Measurements from ENCODE around the gene SULT6B1.
"Not testable (repeated sequence)": the region's sequence is repeated elsewhere in the genome, so short reads cannot be mapped to it uniquely, and the experiment has no call there.

Gene SULT6B1, protein sequence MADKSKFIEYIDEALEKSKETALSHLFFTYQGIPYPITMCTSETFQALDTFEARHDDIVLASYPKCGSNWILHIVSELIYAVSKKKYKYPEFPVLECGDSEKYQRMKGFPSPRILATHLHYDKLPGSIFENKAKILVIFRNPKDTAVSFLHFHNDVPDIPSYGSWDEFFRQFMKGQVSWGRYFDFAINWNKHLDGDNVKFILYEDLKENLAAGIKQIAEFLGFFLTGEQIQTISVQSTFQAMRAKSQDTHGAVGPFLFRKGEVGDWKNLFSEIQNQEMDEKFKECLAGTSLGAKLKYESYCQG

DNA sequence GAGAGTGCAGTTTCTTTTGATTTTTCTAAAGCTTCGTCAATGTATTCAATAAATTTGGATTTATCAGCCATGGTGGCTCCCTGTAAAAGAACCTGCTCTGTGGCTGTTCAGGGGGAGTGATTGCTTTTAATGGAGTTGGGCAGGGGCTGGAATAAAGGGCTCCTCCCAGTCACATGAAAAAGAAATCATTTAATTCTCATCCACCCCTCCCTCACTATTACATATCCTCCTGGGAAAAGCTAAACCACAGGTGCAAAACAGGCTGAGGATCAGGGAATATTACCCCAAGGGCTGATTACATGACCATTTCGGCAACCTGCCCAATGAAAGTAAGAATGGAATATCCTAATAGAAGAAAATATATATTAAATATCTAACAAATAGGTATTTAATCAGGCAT is at the start of gene SULT6B1:
Gene SULT6B1 (minus strand): TSS at position 101 of the 400 bp plus-strand sequence. CDS start 30 bp downstream, at position 71.
- no peak for DNase-seq (ENCODE audit: low read depth)

DNA sequence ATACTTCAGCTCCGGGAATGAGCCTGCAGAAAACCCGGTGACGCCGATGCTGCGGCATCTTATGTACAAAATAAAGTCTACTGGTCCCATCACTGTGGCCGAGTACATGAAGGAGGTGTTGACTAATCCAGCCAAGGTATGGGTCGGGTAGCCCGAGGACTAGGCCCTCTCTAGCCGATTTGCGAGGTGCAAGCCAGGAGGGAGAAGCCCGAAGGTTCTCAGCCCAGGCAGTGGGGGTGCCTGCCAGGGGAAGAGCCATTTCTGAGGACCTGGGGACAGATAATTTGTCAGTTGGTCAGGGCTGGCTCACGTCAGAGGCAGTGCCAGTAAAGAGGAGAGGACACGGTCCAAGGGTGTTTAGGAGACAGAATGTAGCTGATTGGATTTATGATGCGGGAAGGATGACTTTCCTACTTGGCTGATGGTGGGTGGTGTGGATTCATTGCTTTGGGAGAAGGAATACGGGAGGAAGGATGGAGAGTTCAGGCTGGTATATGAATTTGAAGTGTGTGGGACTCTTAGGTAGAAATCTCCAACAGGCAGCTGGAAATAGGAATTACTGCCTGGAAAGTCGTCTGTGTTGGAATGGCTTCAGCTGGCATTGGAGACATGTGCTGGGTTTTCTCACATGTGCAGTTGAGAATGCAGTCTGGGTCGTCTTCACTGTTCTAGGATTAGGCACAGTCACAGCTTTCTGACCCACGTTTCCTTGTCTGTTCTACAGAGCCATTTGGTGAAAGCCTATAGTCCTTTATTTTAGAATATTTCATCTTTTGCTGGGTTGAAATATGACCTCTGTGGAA is 43.9 kb upstream of the SULT6B1 start:
- peak; percentile 41 for DNase-seq (ENCODE audit: low read depth)

DNA sequence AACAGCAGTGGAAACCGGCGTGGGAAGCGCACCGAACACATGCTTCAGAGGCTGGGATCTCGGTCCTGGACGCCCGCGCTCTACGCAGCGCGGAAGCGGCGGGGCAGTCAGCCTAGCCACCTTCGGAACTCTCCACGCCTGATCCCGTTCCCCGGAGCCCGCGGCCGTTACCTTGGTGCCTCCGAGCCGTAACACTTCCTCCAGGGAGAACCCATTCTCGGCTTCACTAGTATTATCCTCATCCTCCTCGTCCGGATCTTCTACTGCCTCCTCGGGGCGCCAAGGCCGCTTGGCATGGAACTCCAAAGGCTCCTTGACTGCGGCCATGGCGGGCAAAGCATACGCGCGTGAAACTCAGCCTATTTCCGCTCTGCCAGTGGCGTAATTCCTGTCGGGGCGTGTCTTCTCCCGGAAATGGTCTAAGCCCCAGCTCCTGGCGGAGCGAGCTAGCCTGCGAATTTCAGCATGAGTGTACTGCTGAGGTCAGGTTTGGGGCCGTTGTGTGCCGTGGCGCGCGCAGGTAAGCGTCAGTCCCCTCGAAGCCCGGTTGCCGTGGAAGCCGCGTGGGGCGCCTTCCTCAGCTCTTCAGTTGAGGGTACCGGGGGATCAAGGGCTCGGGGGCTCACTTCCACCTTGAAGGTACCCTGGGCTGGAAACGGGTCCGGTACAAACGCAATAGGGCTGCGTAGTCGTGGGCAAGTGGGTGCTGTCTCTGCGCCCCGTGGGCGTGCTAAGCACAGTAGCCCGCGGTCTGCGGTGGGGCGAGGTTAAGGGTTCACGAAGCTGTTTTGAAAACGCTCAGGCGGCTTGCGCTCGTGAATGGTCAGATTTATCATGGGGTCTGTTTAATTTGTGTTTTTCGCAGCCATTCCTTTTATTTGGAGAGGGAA is 43.0 kb upstream of the SULT6B1 start, which contains the start of the genes CEBPZ and NDUFAF7:
Gene CEBPZ (minus strand): TSS at position 356 of the 890 bp plus-strand sequence. CDS start 29 bp downstream, at position 327.
Gene NDUFAF7 (plus strand): TSS at position 418 of the 890 bp plus-strand sequence. CDS start 48 bp downstream, at position 466.
- DNase-seq (ENCODE audit: low read depth) = peak; percentile 93

DNA sequence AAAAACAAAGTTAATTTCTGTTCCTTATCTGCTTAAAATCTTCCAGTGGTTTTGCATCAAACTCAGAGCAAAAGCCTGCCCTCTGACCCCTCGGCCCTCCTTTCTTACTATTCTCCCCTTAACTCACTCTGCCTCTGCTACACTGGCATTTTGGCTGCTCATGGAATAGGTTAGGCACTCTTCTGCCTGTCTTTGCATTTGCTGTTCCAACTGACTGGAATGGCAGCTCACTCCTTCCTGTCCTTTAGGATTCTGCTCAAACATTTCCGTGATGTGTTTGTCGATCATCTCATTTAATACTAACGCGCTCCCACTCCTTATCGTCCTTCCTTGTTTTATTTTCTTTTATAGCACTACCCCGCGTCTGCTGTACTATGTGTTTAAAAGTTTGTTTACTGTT is 42.1 kb upstream of the SULT6B1 start:
- peak; percentile 37 for DNase-seq (ENCODE audit: low read depth)

DNA sequence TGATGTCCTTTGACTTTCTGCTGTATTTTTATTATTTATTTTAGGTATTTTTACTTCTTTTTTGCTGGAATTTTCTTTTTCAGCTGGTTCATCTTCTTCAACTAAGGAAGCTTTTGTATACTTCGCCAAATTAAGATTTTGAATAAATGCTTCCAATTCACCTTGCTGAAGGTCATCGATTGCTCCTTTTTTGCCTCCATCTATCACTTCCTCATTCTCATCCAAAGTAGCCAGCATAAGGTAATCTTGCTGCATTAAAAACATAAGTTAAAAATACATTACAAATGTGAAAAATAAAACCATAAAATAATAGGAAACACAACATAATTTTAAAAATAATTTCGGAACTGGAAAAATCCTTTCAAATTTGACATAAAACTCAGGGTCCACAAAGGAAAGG is 40.3 kb upstream of the SULT6B1 start:
- DNase-seq (ENCODE audit: low read depth) = no peak

DNA sequence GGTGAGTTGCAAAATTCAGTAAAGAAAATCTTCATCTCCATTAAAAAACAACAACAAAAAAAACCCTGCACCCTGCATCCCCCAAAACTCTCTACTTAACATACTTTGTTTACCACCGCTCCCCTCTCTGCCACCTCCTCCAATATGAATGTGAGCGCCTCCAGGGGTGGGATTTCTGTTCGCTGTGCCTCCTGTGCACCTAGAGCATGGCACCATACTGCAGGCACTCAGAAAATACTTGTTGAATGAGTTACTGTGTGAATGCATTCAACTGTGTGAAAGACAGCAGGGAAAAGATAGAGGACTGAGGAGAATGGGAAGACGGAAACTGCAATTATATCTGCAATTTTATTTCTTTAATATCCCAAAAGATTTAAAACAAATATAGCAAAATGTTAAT is 38.4 kb upstream of the SULT6B1 start:
- DNase-seq (ENCODE audit: low read depth) = no peak

DNA sequence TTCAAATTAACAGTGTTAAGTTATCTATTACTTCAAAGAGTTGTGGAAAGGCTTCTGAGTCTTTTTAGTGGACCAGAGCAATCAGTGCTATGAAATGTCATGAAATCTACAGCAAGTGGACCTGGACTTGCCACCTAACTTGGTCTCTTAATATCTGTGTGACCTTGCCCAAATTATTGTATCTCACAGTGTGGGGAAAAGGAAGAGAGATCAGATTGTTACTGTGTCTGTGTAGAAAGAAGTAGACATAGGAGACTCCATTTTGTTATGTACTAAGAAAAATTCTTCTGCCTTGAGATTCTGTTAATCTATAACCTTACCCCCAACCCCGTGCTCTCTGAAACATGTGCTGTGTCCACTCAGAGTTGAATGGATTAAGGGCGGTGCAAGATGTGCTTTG is 36.7 kb upstream of the SULT6B1 start:
- not testable (repeated sequence) for DNase-seq (ENCODE audit: low read depth)

DNA sequence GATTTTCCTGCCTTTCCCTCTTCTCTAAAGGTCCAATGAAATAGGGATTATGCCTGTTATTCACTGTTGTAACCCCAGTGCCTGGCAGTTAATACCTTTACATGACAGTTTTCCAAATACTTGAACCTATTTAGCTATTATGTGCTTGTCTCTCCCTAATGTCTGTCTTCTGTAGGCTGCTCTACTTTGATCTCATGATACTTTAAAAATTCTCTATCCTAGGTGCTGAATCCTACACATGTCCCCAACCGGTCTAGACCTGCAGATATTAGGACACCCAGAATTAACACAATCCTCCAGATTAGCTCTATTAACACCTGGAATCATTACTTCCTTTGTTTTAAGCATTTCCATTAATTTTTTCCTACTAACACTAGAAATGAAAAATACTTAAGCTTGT is 35.6 kb upstream of the SULT6B1 start:
- no peak for DNase-seq (ENCODE audit: low read depth)

DNA sequence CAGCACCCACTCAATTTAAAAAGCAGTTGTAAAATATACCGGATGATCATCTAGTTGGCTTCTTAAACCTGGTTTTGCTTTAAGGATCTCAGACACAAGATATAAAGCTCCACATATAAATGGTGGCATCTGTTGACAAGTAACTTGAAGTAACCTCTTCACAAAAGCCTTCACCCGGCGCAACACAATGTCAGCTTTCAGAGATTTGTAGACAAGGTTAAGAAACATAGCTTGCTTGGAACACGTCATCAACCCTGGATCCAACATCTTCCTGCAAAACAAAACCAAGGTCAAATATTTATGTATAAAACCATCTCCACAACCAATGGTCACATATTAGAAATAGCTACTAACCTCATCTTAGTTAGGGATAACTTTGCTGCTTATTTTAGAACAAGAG is 34.7 kb upstream of the SULT6B1 start:
- DNase-seq (ENCODE audit: low read depth) = no peak

DNA sequence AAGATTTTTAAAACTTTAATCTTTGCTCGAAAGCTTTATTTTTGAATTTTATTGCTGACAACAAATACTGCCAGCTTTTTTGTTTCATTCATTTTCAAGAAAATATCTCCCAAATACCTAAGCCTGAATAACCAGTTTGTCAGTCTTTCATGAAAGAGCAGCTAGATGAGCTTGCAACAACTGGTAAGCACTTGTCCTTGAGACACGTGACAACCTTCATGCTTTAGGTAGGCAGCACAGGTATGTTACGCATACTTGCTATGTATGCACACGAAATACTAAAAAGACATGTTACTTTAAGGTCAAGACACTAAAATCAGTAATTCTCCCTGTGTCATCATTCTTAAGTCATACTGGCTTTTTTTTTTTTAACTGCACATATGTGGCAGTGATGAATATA is 30.6 kb upstream of the SULT6B1 start:
- no peak for DNase-seq (ENCODE audit: low read depth)

DNA sequence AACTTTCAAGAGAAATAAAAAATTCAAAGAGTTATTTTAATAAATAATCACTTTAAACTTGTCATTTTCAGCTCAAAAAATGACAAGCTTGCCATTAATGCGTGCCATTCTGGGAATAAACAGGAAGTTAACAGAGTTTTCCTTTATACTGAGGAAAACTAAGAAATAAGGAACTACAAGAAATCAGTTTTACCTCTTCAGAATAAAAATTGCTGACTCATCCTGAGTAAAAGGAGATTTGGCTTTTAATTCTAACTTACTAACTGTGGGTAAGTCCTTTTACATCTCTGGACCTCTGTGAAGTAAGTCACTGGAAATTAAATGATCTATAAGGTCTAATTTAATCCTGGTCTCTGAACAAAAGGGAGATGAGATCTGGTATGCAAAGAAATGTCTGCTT is 26.8 kb upstream of the SULT6B1 start:
- DNase-seq (ENCODE audit: low read depth) = no peak

DNA sequence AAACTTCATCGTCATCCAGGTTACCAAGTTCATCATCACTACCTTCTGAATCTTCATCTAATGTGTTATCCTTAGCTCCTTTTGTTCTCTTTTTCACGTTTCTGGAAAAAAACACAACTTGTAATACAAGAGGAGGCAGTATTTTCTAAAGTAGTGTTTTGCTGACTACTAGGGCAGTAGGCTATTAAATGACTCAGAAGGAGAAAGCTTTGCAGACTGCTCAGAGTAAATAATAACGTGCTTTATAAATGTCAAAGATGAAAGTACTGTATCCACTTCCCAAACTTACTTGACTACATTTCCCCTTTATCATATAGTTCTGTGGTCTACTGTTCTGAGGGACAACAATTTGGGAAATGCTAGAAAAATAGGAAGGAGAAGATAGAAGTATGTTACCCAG is 23.5 kb upstream of the SULT6B1 start:
- DNase-seq (ENCODE audit: low read depth) = no peak

DNA sequence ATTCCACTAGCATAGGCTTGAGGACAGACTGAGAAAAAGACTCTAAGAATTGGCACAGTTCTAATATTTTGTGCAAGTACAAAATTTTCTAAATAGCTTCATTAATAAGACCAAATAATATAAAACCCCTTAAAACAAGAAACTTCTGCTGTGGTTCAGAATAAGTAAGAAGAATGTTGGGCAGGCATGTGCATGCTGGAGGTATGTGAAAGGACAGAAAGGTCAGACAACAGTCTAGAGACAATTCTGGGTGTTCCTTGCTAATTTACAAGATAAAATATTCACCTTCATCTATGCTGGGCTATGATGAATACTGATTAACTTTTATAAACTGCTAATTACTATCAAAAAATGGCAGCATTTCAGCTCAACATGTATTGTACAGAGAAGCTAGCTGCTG is 22.7 kb upstream of the SULT6B1 start:
- DNase-seq (ENCODE audit: low read depth) = peak; percentile 29

DNA sequence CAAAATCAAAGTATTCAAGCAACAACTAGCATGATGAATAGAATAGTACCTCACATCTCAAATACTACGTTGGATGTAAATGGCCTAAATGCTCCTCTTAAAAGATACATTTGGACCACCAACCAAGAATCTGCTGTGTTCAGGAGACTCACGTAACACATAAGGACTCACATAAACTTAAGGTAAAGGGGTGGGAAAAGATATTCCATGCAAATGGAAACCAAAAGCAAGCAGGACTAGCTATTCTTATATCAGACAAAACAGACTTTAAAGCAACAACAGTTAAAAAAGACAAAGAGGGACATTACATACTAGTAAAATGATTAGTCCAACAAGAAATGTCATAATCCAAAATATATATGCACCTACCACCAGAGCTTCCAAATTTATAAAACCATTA is 18.3 kb upstream of the SULT6B1 start:
- not testable (repeated sequence) for DNase-seq (ENCODE audit: low read depth)

DNA sequence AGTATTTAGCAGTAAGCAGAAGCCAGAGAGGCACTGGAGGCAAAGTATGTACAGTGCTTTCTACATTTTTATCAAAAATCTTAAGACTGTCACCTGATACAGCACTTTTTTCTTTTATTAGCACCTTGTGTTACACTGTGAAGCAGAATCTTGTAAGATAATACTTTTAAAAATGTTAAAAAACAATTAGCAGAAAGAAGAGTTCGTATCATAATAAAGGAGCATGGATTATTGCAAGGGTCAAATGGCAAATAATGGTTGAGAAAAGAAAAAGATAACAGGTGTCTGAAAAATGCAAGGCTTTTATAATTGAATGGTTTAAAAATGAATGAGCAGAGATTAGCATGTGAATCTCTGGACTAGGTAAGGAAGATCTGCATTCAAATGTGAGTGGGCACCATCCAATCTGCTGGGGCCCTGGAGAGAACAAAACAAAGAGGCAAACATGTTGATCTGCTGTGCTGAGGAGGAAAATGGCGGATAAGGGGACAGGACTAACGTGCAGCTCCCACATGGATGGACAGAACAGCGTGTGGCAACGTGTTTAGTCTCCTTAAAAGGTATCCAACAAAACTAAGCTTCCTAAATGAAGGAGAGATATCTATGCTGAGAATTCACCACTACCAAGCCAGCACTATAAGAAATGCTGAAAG is 17.3 kb upstream of the SULT6B1 start:
- no peak for DNase-seq (ENCODE audit: low read depth)

DNA sequence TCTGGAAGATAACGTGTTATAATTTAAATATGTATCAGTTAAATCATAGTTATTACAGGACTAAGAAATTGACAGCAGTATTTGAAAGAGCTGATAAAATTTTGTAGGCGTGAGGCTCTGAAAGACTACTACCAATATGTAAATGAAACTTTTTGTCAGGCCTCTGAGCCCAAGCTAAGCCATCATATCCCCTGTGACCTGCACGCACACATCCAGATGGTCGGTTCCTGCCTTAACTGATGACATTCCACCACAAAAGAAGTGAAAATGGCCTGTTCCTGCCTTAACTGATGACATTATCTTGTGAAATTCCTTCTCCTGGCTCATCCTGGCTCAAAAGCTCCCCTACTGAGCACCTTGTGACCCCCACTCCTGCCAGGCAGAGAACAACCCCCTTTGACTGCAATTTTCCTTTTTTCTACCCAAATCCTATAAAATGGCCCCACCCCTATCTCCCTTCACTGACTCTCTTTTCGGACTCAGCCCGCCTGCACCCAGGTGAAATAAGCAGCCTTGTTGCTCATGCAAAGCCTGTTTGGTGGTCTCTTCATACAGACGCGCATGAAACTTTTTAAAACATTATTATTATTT is 16.7 kb upstream of the SULT6B1 start:
- DNase-seq (ENCODE audit: low read depth) = not testable (repeated sequence)

DNA sequence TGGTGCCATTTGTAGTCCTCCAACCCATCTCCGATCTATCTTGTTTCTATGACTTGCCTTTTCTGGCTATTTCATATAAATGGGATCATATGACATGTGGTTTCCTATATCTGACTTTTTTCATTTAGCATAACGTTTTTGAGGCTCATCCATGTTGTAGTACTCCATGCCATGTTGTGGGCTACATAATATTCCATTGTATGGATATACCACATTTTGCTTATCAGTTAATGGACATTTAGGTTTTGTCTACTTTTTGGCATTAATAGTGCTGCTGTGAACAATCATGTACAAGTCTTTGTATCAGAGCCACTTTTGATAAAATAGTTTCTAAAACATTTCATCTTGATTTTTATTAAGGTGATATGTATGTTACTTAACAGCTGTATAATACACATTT is 15.2 kb upstream of the SULT6B1 start:
- no peak for DNase-seq (ENCODE audit: low read depth)

DNA sequence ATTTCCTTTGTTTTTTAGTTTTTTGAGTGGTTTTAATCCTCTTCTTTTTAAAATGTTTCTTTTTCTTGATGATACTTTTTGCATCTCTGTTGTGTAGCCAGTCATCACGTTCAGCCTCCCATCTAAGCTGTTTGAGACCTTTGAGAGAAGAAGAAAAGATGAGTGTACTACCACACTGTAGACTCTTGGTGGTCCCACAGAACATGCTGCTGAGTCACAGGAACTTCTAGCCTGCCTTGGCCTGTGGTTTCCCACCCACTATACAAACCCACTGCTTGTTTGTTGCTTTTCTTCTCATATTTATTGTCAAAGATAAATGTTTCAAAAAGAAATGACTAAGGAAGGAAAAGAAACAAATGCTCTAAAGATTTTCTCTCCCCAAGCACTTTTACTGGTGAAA is 13.3 kb upstream of the SULT6B1 start:
- peak; percentile 17 for DNase-seq (ENCODE audit: low read depth)

DNA sequence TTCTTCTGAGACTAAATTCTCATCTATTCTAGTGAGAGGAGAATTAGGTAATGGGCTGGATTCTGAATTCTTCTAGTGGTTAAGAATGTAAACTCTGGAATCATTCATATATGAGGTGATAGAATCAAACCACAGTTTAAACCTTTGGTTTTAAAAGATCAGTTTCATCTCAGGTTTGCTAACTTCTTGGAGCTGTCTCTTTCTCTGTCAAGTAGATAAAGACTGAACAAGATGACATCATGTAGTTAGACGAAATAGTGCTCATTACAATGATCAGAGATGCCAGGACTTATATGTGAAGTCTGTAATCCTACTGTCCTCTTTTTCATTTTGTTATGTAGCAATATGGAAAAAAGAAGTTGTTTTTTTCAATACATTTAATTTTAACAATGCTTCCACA is 12.7 kb upstream of the SULT6B1 start:
- DNase-seq (ENCODE audit: low read depth) = no peak

DNA sequence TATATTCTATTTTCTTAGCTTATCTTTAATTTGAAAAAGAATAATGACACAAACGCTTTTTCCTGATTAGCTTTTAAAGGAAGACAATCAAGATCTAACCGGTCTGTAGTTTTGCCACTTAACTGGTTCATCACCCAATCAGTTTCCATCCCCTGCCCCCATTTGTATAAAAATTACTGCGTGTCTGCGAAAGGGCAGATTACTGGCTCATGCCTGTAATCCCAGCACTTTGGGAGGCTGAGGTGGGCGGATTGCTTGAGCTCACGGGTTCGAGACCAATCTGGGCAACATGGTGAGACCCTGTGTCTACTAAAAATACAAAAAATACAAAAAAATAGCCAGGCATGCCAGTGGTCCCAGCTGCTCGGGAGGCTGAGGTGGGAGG is 10.2 kb upstream of the SULT6B1 start:
- no peak for DNase-seq (ENCODE audit: low read depth)

Measured in EH (cell line).